T-helper 2 cell treated with Interferon-gamma antibody and Interleukin-4, amounts not matched to agents 100 ng/mL and 5 ng/mL, for 36 hours (primary cell): ENCODE measurements around the gene GPC6. TPM values are rescaled to one million over a fixed set of nuclear protein-coding genes. Genes with fewer than 3 reads are reported as not detected.

Experiments used
- intact Hi-C: fragments of 100-400 bp; cut with micrococcal nuclease; formaldehyde crosslinking; loops from one replicate; pipeline ENCODE4 v1.15.1; 2023
- total RNA-seq: library from RNA; stranded (reverse); gene quantifications from 2 replicates; pipeline ENCODE4 v1.2.3, GENCODE V29; 2022

GPC6 gene
- total RNA-seq, 1 donor from 2014 or later: not detected

DNA sequence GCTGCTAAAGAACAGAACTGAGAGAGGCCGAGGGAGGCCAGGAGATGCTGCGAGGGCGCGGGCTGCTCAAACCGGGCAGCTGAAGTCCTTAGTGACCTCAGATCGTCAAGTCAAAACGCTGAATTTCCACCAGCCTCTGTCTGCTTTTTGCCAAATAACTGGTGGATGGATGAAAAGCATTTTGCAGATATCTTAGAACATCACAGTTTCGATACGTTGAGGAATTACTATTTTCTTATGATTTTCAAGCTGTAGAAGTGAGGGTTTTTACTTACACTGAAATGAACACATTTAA, 2.0 kb downstream of the GPC6 start:
- intact Hi-C loops: loop anchor here (5.0 kb wide), 1 partner anchor 1484 kb away; the partner anchor contains the start of gene SOX21

GRCh38 chr13:93230261-93230855, 3.8 kb downstream of the GPC6 start:
- intact Hi-C loops: no loop called here

DNA sequence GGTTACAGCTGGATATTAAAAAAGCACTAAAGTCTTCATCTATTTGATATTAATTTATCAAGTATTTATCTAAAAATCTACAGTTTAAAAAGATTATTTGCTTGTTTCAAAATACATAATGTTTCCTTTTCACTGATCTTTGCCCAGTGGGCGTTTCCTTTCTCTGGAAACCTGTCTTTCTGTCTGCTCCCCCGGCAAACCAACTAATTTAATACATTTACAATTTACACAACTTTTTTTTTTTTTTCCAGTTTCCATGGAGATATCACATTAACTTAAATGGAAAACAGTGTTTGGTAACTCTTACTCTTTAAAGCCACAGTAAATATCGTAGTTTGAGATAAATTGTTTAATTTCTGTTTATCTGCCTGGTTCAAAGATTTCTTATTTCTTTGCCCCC, 5.3 kb downstream of the GPC6 start:
- intact Hi-C loops: no loop called here

DNA sequence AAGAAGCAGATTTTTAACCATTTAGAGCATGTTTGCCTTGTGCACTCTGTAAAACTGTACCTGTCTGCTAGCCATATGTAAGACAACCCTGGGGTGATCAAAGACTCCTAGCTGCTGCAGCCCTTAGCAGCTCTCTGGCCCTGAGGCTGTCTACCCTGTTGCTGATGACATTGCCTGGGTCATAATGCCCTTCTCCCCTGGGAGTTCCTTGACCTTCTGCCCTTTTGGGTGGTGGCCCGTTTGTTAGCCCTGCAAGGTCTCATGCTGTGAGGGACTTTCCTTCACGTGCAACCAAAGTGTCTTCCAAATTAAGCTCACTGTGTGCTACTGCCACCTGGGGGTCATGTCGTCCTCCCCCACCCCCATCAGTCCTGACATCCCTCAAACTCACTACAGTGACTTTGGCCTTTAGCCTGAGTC, 7.4 kb downstream of the GPC6 start:
- intact Hi-C loops: no loop called here

- intact Hi-C loops: no loop called here
These were observed 7.9 kb downstream of the GPC6 start for GRCh38 chr13:93234459-93234858.

DNA sequence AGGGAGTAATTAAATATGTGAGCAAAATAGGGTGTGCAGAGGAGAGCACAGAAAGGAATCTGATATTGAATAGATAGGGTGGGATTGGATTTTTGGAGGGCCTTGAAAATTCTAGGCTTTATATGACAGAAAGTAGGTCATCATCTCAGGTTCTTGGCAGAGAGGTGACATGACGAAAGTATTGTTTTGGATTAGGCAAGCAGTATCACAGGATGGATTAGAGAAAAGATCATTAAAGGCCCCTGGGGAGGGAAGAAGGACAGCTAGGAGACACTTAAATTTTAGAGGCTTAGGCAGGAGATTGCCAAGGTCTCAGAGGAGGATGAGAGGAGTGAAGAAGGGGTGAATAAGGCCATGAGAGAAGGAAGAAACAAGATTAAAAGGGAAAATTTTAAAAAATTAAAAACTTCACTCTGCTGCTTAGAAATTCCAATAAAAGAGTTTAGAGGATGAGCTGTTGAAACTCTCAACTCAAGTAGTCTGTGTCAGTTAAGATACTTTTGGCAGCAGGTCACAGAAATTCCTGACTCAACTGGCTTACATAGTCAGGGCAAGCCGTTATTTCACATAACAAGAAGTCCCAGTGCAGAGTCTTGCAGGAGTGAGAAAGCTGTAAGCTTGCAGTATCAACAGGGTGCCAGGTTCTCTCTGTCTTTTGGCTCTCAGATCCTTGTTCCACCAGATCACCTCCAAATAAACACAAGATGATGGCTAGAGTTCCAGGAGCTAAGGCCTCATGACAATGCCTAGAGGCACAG, 8.8 kb downstream of the GPC6 start:
- intact Hi-C loops: no loop called here

- intact Hi-C loops: no loop called here
These were observed 12.1 kb downstream of the GPC6 start for GRCh38 chr13:93238711-93239110.

DNA sequence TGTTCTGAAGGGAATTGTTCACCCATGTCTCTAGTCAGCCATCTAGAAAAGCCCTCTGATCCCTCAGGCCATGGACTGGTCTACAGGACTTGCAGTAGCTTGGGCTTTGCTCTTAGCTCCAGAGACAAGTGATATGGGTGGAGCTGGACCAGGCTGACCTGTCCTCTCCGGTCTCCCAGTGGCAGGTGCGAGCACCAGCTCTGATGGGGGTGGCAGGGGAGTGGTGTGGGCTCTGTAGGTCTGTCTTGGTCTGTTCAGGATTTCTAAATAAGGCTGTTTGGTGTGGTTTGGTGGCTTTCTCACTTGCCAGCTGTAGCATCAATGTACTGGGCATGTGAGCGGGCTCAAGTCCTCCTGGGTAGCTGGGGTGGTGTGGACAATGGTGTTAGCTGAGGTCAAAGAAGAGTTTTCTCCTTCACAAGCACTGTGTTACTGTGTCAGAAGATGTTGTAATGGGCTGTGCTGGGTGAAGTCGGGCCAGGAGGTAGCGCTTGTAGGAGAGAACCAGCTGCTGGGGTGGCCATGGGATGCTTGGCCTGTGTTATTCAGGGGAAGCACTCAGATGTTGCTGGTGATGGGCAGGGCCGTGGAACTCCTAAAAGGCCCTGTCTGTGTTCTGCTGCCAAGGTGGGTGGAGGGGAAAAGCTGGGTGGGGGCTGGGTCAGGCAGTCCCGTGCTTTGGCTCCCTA, 16.9 kb downstream of the GPC6 start:
- intact Hi-C loops: no loop called here

DNA sequence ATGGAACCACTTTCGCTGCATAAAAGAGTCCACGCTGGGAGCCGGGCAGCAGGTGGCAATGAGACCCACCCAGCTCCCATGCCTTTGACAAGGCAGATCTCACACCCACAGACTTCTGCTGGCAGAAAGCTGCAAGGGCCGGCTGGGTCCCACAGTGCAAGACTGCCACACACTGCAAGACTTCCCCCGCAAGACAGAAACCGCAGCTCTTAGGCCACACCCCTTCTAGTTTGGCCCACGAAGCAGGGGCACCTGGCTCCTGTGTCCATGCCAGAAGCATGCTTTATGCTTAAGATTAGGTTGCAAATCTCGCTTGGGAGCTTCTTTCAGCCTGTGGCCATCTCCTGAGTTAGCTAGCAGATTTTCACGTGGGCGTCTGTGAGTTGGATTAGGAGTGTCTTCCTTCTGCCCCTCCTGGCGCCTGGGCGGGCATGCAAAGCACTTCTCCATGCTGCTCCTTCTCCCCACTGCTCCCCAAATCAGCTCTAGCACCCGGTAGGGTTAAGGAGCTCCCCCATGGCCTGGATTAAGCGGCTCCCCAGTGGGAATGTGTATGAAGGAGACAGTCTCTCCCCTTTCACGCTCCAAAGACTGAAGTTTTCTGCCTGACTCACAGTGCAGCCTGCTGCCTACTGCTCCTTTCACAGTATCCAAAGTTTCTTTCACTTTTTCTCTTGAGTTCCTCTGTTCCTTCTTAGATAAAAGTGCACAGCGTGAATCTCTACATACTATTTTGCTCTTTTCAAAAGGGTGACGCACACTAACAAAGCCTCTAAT, 17.7 kb downstream of the GPC6 start:
- intact Hi-C loops: no loop called here

GRCh38 chr13:93244918-93245280, 18.3 kb downstream of the GPC6 start:
- intact Hi-C loops: no loop called here

DNA sequence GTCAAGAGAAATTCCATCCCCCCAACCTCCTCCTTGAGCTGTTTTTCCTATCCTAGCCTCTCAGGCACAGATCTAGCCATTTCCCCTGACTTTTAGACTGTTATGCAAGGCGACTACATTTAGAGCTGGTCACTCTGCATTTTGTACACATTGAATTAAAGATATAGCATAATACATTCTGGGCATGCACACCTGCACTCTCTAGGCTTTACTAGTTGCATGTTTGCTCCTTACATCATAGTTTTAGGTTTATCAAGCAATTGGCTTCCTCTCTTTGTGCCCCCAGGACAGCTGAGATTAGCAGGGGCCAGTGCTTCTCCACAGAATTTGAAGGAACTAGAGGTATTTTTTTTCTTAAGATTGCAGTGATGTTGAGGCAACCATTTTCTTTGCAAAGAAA, 19.5 kb downstream of the GPC6 start:
- intact Hi-C loops: no loop called here

GRCh38 chr13:93248627-93249047, 22.0 kb downstream of the GPC6 start:
- intact Hi-C loops: no loop called here

GRCh38 chr13:93249364-93250306, 23.0 kb downstream of the GPC6 start:
- intact Hi-C loops: no loop called here

- intact Hi-C loops: no loop called here
These were observed 28.2 kb downstream of the GPC6 start for GRCh38 chr13:93254775-93255174.

DNA sequence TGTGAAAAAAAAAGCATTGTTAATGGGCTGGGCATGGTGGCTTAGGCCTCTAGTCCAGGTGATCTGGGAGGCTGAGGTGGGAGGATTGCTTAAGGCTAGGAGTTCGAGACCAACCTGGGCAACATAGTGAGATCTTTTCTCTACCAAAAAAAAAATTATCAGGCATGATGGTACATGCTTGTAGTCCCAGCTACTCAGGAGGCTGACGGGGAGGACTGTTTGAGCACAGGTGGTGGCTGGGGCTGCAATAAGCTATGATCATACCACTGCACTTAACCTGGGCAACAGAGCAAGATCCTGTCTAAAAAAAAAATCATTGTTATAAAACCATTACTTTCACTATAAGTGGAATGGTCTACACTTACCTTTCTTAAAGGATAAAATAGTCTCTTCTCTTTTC, 30.4 kb downstream of the GPC6 start:
- intact Hi-C loops: no loop called here

- intact Hi-C loops: no loop called here
These were observed 33.0 kb downstream of the GPC6 start for GRCh38 chr13:93259527-93260080.

DNA sequence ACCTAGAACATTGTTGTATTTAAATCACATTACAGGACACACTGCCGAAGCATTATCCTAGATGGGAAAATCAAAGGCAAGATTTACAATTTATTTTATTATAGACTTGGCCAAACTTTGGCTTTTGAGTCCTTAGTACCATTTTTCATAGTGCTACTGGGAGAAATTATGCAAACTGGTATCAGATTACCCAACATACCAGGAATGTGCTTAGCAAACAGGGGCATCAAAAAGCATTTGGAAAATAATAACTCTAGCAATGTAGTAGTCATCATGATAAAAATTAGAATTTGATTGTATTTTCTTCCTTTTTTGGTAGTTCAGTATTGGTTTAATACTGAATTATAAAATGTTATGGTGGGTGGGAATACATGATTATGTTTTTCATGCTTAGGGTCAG, 34.0 kb downstream of the GPC6 start:
- intact Hi-C loops: no loop called here

DNA sequence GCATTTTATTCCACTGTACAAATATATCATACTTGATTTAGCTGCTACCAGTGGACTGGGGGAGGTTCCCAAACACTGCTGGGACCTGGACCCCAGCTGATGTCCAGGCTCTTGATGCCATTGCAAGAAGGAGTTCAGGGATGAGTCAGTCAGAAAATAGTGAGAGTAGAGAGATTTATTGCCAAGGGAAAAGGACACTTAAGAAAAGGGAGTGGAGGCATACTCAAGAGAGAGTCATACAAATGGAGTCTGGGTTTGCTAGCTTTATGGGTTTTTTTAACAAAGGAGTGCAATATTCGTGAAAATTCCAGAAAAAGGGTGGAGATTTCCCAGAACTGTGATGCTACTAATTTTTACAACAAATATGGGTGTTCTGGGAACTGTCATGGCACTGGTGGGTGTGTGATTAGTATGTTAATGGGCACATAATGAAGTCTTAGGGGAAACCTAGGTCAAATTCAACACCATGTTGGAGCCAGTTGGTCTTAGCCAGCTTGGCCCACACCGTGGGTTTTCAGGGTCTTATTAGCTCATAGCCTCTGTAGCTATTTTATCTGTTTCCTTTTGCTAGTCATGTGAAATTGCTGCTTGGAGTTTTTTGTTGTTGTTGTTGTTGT, 36.2 kb downstream of the GPC6 start:
- intact Hi-C loops: no loop called here

DNA sequence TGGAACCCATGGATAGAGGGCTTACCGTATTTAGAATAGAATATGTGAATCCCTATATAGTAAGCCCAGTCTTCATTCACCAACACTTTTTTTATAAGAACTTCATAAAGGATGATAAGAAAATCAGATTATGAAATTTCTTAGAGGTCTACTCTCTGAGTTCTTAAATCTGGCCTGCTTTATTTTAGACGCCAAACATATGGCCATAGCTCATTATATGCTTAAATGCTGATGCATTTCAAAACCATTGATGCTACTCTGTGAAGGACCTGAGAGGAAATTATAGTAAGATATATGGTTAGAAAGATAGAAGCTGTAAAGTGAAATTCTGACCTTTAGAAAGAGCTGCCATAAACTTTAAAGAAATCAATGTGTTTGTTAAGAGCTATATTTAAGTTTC, 38.3 kb downstream of the GPC6 start:
- intact Hi-C loops: no loop called here

GRCh38 chr13:93265800-93266199, 39.2 kb downstream of the GPC6 start:
- intact Hi-C loops: no loop called here
